Left lobe of liver (tissue), 2 donors: ENCODE data around the gene XYLB. TPM values are rescaled to one million over a fixed set of nuclear protein-coding genes. Genes with fewer than 3 reads are reported as not detected.
A peak's percentile ranks its signal among the peaks of the same experiment; 100 is the strongest.
"Not testable (repeated sequence)": the region's sequence is repeated elsewhere in the genome, so short reads cannot be mapped to it uniquely, and the experiment has no call there.

Experiments used
- ATAC-seq: fragments of 200-7000 bp; cut with Tn5 transposase; one replicate; pipeline ENCODE4 v1.9.1; 2020; ENCODE audit warnings: mild to moderate bottlenecking, moderate library complexity
- DNase-seq: peaks from one replicate; pipeline ENCODE4 v3.0.0-alpha.2; 2020; ENCODE audit warnings: low spot score
- total RNA-seq: library from RNA; stranded (reverse); gene quantifications from one replicate; pipeline ENCODE4 v1.2.1, GENCODE V29; 2021
- donor health status: DM: no; HTN: no; CAD: no; lungs with moderate emphysema.
- donor health status: DM: no; HTN: yes; CAD: no.

The XYLB gene
- total RNA-seq, 1 donor from 2014 or later, result 45.8 TPM

DNA sequence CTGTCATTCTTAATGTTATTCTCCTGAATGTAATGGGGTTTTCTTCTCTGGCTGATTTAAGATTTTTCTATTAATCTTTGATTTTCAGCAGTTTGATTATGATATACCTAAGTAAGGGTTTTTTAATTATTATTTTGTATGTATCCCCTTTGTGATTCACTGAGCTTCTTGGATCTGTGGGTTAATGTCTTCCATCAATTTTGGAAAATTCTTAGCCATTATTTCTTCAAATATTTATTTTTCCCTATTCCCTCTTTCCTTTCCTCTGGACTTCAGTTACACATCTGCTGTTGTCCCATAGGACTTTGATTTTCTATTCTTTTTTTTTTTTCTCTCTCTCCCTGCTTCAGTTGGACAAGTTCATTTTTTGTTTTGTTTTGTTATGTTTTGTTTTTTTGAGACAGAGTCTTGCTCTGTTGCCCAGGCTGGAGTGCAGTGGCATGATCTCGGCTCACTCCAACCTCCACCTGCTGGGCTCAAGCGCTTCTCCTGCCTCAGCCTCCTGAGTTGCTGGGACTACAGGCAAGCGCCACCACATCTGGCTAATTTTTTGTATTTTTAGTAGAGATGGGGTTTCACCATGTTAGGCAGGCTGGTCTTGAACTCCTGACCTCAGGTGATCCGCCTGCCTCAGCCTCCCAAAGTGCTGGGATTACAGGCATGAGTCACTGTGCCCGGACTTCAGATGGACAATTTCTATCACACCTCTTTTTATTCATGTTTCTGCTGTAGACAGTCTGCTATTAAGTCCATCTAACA is 40.6 kb downstream of the XYLB start:
- ATAC-seq (no peak), DNase-seq (no peak)

DNA sequence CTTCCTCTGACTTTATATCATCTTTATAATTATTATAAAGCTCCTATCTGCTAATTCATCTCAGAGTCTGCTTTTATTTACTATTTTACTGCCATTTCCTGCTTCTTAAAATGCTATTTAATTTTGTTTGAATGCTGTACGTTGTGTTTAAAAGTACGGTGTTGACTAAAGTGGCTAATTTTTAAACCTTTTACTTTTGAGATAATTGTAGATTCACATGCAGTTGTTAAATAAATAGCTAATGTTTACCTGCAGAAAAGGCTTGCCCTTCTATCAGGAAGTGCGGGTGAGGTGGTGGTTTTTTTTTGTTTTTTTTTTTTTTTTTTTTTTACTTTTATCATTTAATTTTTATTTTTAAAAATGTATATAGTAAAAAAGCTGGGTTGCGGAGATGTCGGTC is 41.3 kb downstream of the XYLB start:
- DNase-seq (no peak), ATAC-seq (peak; percentile 47)

DNA sequence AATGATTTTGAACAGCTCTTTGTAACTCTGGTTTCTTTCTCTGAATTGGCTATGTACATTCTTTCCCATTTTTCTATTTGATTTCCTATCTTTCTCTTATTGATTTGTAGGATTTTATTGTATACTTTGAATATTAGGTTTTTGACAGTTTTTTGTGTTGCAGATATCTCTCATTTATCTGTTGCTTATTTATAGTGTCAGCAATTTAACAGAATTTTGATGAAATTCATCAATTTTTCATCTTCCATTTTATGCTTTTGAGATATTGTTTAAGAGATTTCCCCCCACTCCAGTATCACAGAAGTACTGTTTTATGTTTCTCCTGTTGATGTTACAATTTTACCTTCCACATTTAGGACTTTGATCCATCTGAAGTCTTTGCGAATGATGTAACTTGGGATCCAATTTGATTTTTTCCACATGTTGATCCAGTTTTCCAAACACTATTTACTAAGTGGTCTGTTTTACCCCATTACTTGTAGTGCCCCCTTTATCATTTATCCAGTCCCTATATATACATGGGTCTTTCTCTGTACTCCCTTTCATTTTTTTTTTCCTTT is 46.1 kb downstream of the XYLB start:
- no peak for ATAC-seq

DNA sequence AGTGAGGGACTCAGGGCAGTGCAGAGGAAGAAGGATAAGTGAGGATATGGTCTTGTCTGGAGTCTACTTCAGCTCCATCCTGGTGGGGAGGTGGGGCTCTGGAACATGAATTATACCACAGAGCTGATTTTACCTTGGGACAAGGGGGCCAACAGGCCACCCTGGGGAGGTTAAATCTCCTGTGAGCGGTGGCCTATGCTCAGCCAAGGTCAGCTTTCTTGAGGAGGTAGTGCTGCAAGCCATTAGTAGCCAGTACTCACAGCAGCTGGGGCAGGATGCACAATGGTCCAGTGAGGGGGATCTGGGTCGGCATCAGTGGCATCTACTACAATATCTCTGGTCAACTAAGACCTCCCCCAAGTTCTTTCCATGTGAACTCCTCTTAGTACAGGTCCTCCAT is 49.7 kb downstream of the XYLB start:
- DNase-seq (no peak), ATAC-seq (no peak)

More for the DNA sequence above, 46.1 kb downstream of the XYLB start:
- no peak for DNase-seq

DNA sequence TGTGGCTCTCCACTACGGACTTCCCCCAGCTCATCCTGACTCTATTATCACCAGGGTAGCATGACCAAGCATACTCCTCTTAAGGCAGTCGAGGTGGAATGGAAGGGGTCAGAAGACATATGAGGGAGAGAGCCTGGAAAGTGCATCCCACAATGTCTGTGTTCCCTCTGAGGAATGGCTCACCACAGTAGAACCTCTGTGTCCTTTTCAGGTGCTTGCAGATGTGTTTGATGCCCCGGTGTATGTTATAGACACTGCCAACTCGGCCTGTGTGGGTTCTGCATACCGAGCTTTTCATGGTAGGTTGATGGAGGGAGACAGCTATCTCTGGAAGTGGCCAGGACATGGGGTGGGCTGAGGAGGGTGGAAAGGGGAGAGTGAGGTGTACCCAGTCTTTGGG is 50.3 kb downstream of the XYLB start:
- ATAC-seq, result peak; percentile 29
- no peak for DNase-seq

DNA sequence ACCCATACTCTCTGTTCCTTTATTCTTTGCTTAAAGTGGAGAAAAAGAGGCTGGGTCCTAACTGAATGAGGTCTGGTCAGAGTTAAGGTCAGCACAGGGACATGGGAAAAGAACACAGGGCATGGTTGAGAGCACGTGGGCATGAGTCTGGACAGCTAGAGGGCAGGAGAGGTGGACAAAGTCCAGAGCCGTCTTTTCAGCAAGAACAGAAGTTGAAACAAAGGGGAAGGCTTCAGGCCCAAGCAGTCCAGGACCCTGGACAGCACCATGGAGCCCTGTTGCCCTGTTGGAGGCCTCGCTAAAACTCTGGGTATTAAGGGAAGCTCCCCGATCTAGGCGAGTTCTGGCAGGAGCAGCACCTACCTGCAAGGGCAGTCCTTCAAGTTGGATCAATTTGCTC is 50.7 kb downstream of the XYLB start:
- peak; percentile 93 for ATAC-seq
- peak; percentile 79 for DNase-seq

DNA sequence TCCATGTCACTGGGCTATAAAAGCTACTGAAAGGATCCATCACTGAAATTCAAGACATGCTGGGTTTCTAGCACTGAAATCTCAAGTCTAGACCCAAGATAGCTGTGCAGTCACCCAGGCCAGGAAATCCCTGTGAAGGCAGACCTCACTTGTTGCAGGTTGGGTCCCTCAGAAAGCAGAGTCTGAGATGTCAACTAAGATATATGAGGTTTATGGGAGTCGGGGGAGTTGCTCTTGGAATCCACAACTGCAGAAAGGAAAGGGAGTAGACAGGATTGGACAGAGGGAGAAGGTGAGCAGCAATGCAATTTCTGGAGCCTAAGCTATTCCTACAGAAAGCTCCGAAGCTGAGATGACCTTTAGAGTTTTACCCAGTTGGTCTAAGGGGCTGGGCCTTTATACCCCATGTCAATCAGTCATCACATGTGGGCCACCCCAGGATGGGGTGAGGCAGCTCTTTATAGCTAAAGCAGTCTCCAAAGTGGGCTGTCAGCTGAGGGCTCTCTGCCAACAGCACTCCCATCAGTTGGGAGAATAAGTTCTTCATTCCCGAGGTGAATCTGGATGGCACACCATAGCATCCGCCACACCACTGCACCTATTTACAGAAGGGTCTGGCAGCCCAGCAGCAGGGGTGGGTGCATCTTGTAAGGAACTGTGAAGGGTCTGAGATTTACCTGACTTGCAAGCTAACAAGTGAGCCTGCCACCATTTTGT is 54.8 kb downstream of the XYLB start:
- DNase-seq (no peak), ATAC-seq (no peak)

DNA sequence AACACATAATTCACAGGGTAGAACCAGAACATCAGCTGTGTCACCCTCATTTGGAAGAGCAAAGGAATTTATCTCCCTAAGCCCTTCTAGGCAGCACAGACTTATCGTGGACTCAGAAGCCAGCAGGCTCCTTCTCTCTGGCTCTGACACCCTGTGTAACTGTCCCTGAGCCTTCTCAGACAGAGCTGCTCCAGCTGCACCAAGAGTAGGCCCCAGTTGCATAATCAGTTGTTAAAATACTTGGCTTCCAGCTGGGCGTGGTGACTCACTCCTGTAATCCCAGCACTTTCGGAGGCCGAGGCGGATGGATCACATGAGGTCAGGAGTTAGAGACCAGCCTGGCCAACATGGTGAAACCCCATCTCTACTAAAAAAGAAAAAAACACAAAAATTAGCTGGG is 57.7 kb downstream of the XYLB start:
- no peak for DNase-seq

DNA sequence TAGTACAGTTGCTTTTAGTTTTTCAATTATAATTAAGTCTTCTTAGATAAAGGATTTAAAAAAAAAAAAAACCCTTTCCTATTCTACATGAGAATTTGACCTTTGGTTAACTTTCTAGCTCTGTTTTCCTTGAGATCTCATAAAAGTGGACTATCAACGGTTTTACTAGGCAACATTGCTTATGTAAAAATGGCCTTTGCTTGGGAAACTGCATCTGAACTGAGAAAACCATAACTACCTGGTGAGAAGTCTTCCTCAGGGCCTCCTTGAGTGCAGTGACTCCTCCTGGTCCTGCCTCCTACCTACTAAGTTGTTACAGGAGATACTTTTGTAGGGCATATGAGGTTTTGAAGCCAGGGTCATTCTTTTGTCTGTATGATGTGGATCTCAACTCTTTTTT is 65.0 kb downstream of the XYLB start:
- ATAC-seq (no peak), DNase-seq (no peak)

More for the DNA sequence above, 57.7 kb downstream of the XYLB start:
- peak; percentile 52 for ATAC-seq

DNA sequence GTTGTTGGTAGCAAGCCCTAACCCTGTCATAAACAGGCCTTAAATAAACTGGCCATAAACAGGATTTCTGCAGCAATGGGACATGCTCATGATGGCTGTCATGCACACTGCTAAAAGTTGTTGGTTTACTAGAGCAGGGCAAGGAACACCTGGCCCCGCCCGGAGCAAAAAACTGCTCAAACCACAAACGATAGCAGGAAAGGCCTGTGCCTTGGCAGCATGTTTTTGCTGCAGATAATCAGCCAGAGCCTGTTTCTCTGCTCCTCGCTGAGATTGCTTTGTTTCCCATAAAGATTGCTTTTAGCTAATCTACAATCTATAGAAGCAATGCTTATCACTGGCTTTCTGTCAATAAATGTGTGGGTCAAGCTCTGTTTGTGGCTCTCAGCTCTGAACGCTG is 74.2 kb downstream of the XYLB start:
- not testable (repeated sequence) for DNase-seq, ATAC-seq

DNA sequence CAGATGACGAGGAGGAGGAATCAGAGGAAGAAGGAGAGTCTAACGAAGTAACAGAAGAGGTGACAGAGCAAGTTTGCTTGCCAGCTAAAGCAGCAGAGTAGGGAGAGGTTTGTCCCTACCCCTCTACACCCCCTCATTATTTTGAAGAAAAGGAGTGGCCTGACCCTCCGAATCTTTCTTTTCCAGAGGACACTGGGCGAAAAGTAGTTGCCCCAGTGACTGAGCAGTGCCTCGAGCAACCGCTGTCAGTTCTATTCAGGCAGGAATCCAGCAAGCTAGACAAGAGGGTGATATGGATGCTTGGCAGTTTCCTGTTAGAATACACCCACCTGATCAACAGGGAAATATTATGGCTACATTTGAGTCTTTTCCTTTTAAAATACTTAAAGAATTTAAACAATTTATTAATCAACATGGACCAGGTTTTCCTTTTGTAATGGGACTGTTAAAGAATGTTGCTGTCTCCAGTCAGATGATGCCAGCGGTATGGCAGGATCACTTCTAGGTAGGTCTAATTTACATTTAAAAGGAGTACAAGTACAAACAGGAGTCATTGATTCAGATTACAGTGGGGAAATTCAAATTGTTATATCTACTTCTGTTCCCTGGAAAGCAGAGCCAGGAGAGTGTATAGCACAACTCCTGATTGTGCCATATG is 75.2 kb downstream of the XYLB start:
- ATAC-seq (no peak), DNase-seq (no peak)

DNA sequence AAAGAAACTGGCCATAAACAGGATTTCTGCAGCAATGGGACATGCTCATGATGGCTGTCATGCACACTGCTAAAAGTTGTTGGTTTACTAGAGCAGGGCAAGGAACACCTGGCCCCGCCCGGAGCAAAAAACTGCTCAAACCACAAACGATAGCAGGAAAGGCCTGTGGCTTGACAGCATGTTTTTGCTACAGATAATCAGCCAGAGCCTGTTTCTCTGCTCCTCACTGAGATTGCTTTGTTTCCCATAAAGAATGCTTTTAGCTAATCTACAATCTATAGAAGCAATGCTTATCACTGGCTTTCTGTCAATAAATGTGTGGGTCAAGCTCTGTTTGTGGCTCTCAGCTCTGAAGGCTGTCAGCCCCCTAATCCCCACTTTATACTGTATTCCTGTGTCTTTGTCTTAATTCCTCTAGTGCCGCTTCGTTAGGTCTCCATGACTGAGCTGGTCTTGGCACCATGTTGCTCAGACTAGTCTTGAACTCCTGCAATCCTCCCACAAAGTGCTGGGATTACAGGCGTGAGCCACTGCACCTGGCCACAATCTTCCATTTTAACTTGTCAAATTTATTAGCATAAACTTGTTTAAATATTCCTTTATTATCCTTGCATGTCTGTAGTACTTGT is 80.3 kb downstream of the XYLB start:
- not testable (repeated sequence) for DNase-seq

DNA sequence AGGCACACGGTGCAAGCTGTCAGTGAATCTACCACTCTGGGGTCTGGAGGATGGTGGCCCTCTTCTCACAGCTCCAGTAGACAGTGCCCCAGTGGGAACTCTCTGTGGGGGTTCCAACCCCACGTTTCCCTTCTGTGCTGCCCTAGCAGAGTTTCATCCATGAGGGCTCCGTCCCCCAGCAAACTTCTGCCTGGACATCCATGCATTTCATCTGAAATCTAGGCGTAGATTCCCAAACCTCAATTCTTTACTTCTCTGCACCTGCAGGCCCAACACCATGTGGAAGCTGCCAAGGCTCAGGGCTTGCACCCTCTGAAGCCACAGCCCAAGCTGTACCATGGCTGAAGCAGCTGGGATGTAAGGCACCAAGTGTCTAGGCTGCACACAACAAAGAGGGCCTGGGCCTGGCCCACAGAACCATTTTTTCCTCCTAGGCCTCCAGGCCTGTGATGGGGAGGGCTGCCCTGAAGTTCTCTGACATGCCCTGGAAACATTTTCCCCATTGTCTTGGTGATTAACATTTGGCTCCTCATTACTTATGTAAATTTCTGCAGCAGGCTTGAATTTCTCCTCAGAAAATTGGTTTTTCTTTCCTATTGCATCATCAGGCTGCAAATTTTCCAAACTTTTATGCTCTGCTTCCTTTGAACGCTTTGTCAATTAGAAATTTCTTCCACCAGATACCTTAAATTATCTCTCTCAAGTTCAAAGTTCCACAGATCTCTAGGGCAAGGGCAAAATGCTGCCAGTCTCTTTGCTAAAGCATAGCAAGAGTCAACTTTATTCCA is 86.5 kb downstream of the XYLB start:
- not testable (repeated sequence) for ATAC-seq, DNase-seq

More for the DNA sequence above, 80.3 kb downstream of the XYLB start:
- ATAC-seq, result not testable (repeated sequence)

DNA sequence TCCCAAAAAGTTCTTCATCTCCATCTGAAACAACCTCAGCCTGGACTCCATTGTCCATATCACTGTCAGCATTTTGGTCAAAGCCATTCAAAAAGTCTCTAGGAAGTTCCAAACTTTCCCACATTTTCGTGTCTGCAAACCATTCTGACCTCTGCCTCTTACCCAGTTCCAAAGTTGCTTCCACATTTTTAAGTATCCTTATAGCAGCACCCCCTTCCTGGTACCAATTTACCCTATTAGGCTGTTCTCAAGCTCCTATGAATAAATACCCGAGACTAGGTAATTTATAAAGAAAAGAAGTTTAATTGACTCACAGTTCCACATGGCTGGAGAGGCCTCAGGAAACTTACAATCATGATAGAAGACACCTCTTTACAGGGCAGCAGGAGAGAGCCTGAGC is 87.1 kb downstream of the XYLB start:
- not testable (repeated sequence) for DNase-seq, ATAC-seq

DNA sequence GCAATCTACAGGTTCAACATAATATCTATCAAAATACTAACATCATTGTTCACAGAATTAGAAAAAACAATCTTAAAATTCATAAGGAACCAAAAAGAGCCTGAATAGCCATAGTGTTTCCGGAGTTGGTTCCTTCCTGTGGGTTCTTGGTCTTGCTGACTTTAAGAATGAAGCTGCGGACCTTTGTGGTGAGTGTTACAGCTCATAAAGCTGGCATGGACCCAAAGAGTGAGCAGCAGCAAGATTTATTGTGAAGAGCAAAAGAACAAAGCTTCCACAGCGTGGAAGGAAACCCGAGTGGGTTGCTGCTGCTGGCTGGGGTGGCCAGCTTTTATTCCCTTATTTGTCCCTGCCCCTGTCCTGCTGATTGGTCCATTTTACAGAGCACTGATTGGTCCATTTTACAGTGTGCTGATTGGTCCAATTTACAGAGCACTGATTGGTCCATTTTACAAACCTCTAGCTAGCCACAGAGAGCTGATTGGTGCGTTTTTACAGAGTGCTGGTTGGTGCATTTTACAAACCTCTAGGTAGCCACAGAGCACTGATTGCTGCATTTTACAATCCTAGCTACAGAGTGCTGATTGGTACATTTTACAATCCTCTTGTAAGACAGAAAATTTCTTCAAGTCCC is 92.0 kb downstream of the XYLB start:
- not testable (repeated sequence) for ATAC-seq, DNase-seq

DNA sequence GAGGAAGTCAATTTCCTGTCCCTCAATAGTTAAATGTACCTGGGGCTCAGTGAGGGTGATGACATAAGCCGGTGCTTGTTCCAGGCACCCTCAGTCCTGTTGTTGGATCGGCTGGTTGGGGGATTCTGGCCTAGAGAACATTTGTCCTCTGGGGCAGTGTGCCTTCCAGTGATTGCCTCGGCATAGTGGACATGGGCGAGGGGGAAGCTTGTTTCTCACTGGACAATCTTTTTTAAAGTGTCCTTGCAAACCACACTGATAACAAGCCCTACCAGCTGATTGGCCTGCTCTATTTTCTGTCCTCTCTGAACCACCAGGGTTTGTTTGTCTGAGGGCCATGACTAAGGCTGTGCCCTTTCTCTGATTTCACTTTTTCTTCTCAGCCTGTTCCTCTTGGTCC is 96.6 kb downstream of the XYLB start:
- DNase-seq (peak; percentile 91), ATAC-seq (peak; percentile 84)

DNA sequence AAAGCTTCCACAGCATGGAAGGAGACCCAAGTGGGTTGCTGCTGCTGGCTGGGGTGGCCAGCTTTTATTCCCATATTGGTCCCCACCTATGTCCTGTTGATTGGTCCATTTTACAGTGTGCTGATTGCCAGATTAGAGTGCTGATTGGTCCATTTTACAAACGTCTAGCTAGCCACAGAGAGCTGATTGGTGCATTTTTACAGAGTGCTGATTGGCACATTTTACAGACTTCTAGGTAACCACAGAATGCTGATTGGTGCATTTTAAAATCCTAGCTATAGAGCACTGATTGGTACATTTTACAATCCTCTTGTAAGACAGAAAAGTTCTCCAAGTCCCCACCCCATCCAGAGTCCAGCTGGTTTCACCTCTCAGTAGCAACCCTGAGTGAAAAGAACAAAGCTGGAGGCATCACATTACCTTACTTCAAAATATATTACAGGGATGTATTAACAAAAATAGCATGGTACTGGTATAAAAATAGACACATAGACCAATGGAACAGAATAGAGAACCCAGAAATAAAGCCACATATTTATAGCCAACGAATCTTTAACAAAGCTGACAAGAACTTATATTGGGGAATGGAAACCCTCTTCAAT is 99.6 kb downstream of the XYLB start:
- DNase-seq (no peak), ATAC-seq (no peak)

DNA sequence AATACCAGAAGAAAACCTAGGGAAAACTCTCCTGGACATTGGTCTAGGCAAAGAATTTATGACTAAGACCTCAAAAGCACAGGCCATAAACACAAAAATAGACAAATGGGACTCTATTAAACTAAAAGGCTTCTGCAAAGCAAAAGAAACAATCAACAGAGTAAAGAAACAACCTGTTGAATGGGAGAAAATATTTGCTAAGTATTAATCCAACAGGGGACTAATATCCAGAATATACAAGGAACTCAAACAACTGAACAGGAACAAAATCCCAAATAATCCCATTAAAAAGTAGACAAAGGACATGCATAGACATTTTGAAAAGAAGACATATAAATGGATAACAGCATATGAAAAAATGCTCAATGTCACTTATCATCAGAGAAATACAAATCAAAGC is 100.2 kb downstream of the XYLB start:
- ATAC-seq, result no peak
- no peak for DNase-seq

DNA sequence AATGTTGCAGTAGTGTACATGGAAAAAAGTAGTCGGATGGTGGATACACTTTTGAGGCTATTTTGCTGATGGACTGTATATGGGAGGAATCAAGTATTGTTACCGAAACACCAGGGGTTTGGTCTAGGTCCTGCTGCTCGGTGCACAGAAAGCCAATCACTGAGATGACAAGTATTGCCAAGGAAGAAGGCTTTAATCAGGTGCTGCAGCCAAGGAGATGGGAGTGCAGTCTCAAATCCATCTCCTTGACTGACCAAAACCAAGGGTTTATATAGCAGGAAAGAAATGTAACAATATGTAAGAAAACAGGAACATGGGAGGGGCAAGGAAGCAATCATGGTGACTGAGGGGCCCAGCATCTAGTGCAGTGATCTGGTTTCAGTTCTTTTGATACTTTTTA is 104.3 kb downstream of the XYLB start:
- DNase-seq (no peak), ATAC-seq (no peak)
